ENCODE measurements around the gene BIVM. TPM values are rescaled to one million over a fixed set of nuclear protein-coding genes. Genes with fewer than 3 reads are reported as not detected.

BIVM gene
- polyA plus RNA-seq, 3 donors: 0.76 to 1.1 (median 0.81) TPM

GRCh38 chr13:102814025-102814607 lies 15.2 kb downstream of the BIVM start:
- 91% methylated on average over 4 of the region's 7 CpGs for WGBS (ENCODE audit: insufficient coverage)
- Histone ChIP-seq H2AFZ (ENCODE audit: insufficient read depth, low read depth, low read length, poor library complexity, severe bottlenecking) (no peak overlapping the region), H3K27ac (ENCODE audit: low read depth in 1 of 2, low read length in 2 of 2) (no peak overlapping the region), H3K4me1 (ENCODE audit: control insufficient read depth in 1 of 2, insufficient read depth in 2 of 2, low read length in 2 of 2) (no peaks in the 10 kb centered on the region), H3K9me3 (replicated peaks in 1 of 2; ENCODE audit: control insufficient read depth in 1 of 2, insufficient read depth in 1 of 2, low read length in 2 of 2) (peaks cover 0 to 4% of the 10 kb centered on the region in 2 donors), H3K4me2 (replicated peaks; ENCODE audit: extremely low read depth, low read length, poor library complexity, severe bottlenecking) (no peak overlapping the region), H3K9ac (ENCODE audit: insufficient read depth, low read length, poor library complexity, severe bottlenecking) (no peak overlapping the region), H3K27me3 (ENCODE audit: control insufficient read depth in 2 of 2, insufficient read depth in 2 of 2, low read length in 2 of 2) (no peaks in the 10 kb centered on the region), H3K79me2 (ENCODE audit: insufficient read depth, low read length) (no peaks in the 10 kb centered on the region), H3K36me3 (replicated peaks in 1 of 2; ENCODE audit: control insufficient read depth in 1 of 2, insufficient read depth in 2 of 2, low read length in 2 of 2) (no peaks in the 10 kb centered on the region), H4K20me1 (ENCODE audit: insufficient read depth, low read length) (no peaks in the 10 kb centered on the region), H3K4me3 (replicated peaks in 1 of 3; ENCODE audit: low read depth in 2 of 3, low read length in 3 of 3) (no peak overlapping the region)
- Mint-ChIP-seq H3K9me3 (peaks cover 0 to 7% (median 3%) of the 10 kb centered on the region in 7 donors), H3K36me3 (peaks cover 10 to 12% of the 10 kb centered on the region in 2 donors), H3K27me3 (ENCODE audit: low read depth in 3 of 3) (no peaks in the 10 kb centered on the region), H3K4me1 (no peaks in the 10 kb centered on the region), H3K27ac (peak overlapping the region in 1 of 7 donors; percentile 10), H3K4me3 (no peak overlapping the region)
- TF ChIP-seq CTCF (IDR thresholded peaks at IDR 0.05): no peak
- intact Hi-C loops (cut with micrococcal nuclease): no loop called here
- no peak for DNase-seq

GRCh38 chr13:102814793-102815192 lies 15.9 kb downstream of the BIVM start:
- Histone ChIP-seq H2AFZ (ENCODE audit: insufficient read depth, low read depth, low read length, poor library complexity, severe bottlenecking) (no peak overlapping the region), H3K27me3 (ENCODE audit: control insufficient read depth in 2 of 2, insufficient read depth in 2 of 2, low read length in 2 of 2) (no peaks in the 10 kb centered on the region), H3K79me2 (ENCODE audit: insufficient read depth, low read length) (no peaks in the 10 kb centered on the region), H3K36me3 (replicated peaks in 1 of 2; ENCODE audit: control insufficient read depth in 1 of 2, insufficient read depth in 2 of 2, low read length in 2 of 2) (no peaks in the 10 kb centered on the region), H3K4me1 (ENCODE audit: control insufficient read depth in 1 of 2, insufficient read depth in 2 of 2, low read length in 2 of 2) (no peaks in the 10 kb centered on the region), H3K27ac (ENCODE audit: low read depth in 1 of 2, low read length in 2 of 2) (no peak overlapping the region), H3K9me3 (replicated peaks in 1 of 2; ENCODE audit: control insufficient read depth in 1 of 2, insufficient read depth in 1 of 2, low read length in 2 of 2) (peaks cover 0 to 4% of the 10 kb centered on the region in 2 donors), H3K4me2 (replicated peaks; ENCODE audit: extremely low read depth, low read length, poor library complexity, severe bottlenecking) (no peak overlapping the region), H4K20me1 (ENCODE audit: insufficient read depth, low read length) (no peaks in the 10 kb centered on the region), H3K4me3 (replicated peaks in 1 of 3; ENCODE audit: low read depth in 2 of 3, low read length in 3 of 3) (no peak overlapping the region), H3K9ac (ENCODE audit: insufficient read depth, low read length, poor library complexity, severe bottlenecking) (no peak overlapping the region)
- whole genome bisulfite sequencing (ENCODE audit: insufficient coverage): no CpG with 5 or more reads among the region's 6 CpGs
- intact Hi-C loops (cut with micrococcal nuclease): no loop called here
- H3K36me3 Mint-ChIP-seq: peaks cover 10 to 12% of the 10 kb centered on the region in 2 donors
- DNase-seq: no peak
- TF ChIP-seq CTCF (IDR thresholded peaks at IDR 0.05): no peak
- H3K9me3 Mint-ChIP-seq: peaks cover 0 to 4% (median 2%) of the 10 kb centered on the region in 7 donors
- H3K4me1 Mint-ChIP-seq: no peaks in the 10 kb centered on the region
- no peak overlapping the region for H3K27ac Mint-ChIP-seq
- H3K27me3 Mint-ChIP-seq (ENCODE audit: low read depth in 3 of 3): no peaks in the 10 kb centered on the region
- H3K4me3 Mint-ChIP-seq: no peak overlapping the region

All from CD14-positive monocyte (primary cell).